ENCODE results near the gene ULK1.
"Not testable (repeated sequence)": the region's sequence is repeated elsewhere in the genome, so short reads cannot be mapped to it uniquely, and the experiment has no call there.

The ULK1 gene

GRCh38 chr12:131947482-131948027, 53.1 kb downstream of the ULK1 start:
- no peak for DNase-seq

DNA sequence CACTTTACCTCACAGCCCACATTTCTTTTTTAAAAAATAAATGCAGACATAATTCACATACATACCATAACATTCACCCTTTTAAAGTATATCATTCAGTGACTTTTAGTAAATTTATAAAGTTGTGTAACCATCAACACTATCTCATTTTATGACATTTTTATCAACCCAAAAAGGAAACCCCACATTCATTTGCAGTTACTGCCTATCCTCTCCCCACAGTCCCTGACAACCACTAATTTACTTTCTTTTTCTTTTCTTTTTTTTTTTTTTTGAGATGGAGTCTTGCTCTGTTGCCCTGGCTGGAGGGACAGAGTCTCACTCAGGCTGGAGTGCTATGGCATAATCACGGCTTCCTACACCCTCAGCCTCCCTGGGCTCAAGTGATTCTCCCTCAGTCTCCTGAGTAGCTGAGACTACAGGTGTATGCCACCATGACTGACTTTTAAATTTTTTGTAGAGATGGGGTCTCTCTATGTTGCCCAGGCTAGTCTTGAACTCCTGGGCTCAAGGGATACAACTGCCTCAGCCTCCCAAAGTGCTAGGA, 53.8 kb downstream of the ULK1 start:
- no peak for DNase-seq

GRCh38 chr12:131948713-131949430, 54.5 kb downstream of the ULK1 start:
- DNase-seq: not testable (repeated sequence)

- DNase-seq: peak; percentile 79
Measured at GRCh38 chr12:131949431-131950181, 55.2 kb downstream of the ULK1 start, which contains the start of gene EP400. Gene EP400, plus strand, starts transcription at chr12:131949942. Its CDS starts 10,678 bp downstream, at chr12:131960620.

GRCh38 chr12:131950182-131950913, 55.9 kb downstream of the ULK1 start:
- no peak for DNase-seq

- DNase-seq: not testable (repeated sequence)
Measured at GRCh38 chr12:131953810-131954209, 59.4 kb downstream of the ULK1 start.

DNA sequence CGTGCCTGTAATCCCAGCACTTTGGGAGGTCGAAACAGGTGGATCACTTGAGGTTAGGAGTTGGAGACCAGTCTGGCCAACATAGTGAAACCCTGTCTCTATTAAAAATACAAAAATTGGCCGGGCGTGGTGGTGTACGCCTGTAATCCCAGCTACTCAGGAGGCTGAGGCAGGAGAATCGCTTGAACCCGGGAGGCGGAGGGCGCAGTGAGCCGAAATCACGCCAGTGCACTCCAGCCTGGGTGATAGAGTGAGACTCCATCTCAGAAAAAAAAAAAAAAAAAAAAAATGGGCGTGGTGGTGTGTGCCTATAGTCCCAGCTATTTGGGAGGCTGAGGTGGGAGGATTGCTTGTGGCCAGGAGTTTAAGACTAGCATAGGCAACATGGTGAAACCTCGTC, 60.0 kb downstream of the ULK1 start:
- not testable (repeated sequence) for DNase-seq

GRCh38 chr12:131959116-131959515, 64.7 kb downstream of the ULK1 start:
- no peak for DNase-seq

DNA sequence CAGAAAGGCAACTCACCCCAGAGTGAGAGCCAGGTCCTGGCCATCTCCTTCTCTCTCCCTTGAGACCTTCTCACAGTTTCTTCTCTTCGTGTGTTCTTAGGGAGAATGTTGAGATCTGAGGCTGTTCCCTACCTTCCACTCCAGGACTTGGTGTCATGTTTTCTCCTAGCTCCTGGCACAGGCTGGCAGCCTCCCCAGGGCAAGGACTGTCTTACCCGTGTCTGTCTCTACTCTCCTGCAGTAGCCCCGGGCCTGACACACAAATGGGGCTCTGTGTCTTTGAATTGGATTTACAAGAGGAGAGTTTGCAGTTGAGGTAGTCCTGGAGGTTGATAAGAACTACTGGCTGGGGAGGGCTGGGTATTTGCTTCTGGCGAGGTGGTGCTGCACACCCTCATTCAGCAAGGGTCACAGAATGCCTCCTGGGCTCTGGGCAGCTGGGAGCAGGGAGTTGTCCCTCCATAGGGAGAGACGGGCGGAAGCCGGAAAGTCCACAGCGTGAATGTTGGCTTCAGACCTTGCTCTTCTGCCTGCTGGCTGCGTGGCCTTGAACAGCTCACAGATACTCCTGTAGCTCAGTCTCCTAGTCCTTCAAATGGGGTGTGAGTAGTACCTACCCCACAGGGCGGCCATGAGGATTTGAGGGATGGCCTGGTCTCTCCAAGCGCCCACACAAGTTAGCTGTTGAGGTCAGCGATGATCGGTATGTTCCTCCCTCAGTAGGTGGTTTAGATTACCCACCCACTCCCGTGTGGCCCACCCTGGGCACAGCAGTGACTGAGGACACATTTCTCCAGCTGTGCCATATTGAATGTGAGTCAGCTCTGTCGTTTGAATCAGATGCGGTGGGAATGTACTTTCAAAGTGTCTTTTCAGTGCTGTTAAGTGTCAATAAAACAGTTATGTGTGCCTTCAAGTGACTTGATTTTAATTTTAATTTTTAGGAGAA, 65.5 kb downstream of the ULK1 start:
- no peak for DNase-seq

- DNase-seq: not testable (repeated sequence)
Measured at GRCh38 chr12:131960590-131961325, 66.3 kb downstream of the ULK1 start.

DNA sequence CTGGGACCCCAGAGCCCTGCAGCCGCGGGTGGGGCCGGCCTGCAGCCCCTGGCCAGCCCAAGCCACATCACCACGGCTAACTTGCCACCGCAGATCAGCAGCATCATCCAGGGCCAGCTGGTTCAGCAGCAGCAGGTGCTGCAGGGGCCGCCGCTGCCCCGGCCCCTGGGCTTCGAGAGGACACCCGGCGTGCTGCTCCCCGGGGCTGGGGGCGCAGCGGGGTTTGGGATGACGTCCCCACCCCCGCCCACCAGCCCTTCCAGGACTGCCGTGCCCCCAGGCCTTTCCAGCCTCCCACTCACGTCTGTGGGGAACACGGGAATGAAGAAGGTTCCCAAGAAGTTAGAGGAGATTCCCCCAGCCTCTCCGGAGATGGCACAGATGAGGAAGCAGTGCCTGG, 66.9 kb downstream of the ULK1 start:
- DNase-seq: not testable (repeated sequence)

DNA sequence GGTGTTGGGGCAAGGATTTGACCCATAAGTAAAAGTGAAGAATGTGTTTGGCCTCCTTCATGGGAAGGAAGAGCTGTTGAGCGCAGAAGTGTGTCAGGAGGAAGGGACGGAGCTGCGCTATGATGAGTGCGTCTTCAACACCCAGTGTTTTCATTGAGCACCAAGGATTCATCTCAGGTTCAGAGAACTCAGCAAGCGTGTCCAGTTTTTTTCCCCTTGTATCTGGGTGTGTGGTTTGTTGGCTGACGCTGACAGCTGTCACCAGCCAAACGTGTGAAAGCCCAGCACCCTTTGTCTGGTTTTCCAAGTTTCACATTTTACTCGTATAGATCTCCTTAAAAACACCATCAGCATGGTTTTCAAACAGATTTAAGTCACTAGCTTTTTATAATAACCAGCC, 67.6 kb downstream of the ULK1 start:
- no peak for DNase-seq

- DNase-seq: no peak
Measured at GRCh38 chr12:131963381-131963780, 69.0 kb downstream of the ULK1 start.

- DNase-seq: no peak
Measured at GRCh38 chr12:131965073-131965472, 70.7 kb downstream of the ULK1 start.

GRCh38 chr12:131971226-131971625, 76.8 kb downstream of the ULK1 start:
- no peak for DNase-seq

Data from DMS79 treated with DMSO at 0.1 percent for 48 hours (cell line).